ENCODE data around the gene TRPM2. TPM values are rescaled to one million over a fixed set of nuclear protein-coding genes. Genes with fewer than 3 reads are reported as not detected.

The TRPM2 gene
- total RNA-seq, 3 donors from 2014 or later: 1.5 to 10.3 (median 7.2) TPM

- intact Hi-C loops (cut with DNase I, micrococcal nuclease): no loop called here
- no peak overlapping the region for H3K4me3 ChIP-seq
- H3K4me1 ChIP-seq (ENCODE audit: low read depth): no peaks in the 10 kb centered on the region
- H3K36me3 ChIP-seq (ENCODE audit: low read depth): no peaks in the 10 kb centered on the region
- ATAC-seq: no peak
- peaks cover 20% of the 10 kb centered on the region for H3K9me3 ChIP-seq
- no peak for DNase-seq
- TF ChIP-seq, protein P1, sequence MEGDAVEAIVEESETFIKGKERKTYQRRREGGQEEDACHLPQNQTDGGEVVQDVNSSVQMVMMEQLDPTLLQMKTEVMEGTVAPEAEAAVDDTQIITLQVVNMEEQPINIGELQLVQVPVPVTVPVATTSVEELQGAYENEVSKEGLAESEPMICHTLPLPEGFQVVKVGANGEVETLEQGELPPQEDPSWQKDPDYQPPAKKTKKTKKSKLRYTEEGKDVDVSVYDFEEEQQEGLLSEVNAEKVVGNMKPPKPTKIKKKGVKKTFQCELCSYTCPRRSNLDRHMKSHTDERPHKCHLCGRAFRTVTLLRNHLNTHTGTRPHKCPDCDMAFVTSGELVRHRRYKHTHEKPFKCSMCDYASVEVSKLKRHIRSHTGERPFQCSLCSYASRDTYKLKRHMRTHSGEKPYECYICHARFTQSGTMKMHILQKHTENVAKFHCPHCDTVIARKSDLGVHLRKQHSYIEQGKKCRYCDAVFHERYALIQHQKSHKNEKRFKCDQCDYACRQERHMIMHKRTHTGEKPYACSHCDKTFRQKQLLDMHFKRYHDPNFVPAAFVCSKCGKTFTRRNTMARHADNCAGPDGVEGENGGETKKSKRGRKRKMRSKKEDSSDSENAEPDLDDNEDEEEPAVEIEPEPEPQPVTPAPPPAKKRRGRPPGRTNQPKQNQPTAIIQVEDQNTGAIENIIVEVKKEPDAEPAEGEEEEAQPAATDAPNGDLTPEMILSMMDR (IDR thresholded peaks at IDR 0.05): no peak
Observed at GRCh38 chr21:44381874-44382273, 28.5 kb downstream of the TRPM2 start.

GRCh38 chr21:44382536-44382935 is 29.1 kb downstream of the TRPM2 start:
- peaks cover 20% of the 10 kb centered on the region for H3K9me3 ChIP-seq
- ATAC-seq (no peak), DNase-seq (peak in 1 of 3 donors; percentile 0)
- H3K4me1 ChIP-seq (ENCODE audit: low read depth): no peaks in the 10 kb centered on the region
- intact Hi-C loops (cut with DNase I, micrococcal nuclease): no loop called here
- no peaks in the 10 kb centered on the region for H3K36me3 ChIP-seq (ENCODE audit: low read depth)
- H3K4me3 ChIP-seq: no peak overlapping the region
- TF ChIP-seq, protein P1 (IDR thresholded peaks at IDR 0.05): no peak

DNA sequence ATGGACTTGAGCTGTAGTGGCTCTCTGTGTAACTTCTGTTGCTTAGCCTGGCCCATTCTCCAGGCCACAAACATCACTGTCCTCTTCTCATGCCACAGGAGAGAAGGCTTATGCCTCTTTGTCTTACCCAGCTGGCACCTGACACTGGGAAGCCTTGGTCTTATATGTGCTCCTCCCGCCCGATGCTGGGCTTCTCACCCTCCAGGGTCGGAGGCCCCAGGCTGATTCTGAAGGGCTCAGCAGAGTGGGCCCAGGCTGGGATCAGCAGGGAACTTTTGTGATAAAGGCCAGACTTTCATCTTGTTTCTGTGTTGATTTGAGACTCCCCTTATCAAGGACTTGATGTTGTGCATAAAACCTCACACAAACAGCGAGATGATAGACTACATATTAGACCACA is 29.8 kb downstream of the TRPM2 start:
- TF ChIP-seq, protein P1 (IDR thresholded peaks at IDR 0.05): no peak
- intact Hi-C loops (cut with DNase I, micrococcal nuclease): no loop called here

DNA sequence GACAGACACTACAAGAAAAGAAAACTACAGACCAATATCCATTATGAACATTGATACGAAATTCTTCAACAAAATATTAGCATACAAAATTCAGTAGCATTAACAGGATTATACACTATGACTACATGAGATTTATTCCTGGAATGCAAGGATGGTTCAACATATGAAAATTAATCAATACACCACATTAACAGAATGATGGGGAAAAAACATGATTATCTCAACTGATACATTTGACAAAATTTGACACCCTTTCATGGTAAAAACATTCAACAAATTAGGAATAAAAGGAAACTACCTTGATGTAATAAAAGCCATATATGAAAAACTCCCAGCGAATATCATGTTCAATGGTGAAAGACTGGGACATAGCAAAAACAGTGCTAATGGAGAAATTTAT is 31.5 kb downstream of the TRPM2 start:
- Histone ChIP-seq H3K4me3 (no peak overlapping the region), H3K4me1 (ENCODE audit: low read depth) (no peaks in the 10 kb centered on the region), H3K36me3 (ENCODE audit: low read depth) (no peaks in the 10 kb centered on the region), H3K9me3 (peaks cover 20% of the 10 kb centered on the region)
- intact Hi-C loops (cut with DNase I, micrococcal nuclease): no loop called here
- TF ChIP-seq, protein P1 (IDR thresholded peaks at IDR 0.05): no peak
- ATAC-seq (no peak), DNase-seq (no peak)

More for the DNA sequence above, 29.8 kb downstream of the TRPM2 start:
- H3K4me3 ChIP-seq: no peak overlapping the region
- DNase-seq (peak in 1 of 3 donors; percentile 2), ATAC-seq (no peak)
- peaks cover 20% of the 10 kb centered on the region for H3K9me3 ChIP-seq
- no peaks in the 10 kb centered on the region for H3K36me3 ChIP-seq (ENCODE audit: low read depth)
- H3K4me1 ChIP-seq (ENCODE audit: low read depth): no peaks in the 10 kb centered on the region

DNA sequence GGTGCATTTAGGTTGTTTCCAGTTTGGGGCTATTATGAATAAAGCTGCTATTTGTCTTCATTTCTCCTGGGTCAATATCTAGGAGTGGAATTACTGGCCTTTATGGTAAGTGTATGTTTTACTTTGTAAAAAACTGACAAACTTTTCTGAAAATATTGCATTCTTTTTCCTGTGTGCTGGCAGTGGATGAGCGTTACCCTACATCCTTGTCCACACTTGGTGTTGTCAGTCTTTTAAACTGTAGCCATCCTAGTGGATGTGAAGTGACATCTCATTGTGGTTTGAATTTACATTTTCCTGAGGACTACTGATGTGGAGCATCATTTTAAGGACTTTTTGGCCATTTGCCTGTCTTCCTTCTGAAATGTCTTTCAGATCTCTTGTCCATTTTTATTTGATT is 35.9 kb downstream of the TRPM2 start:
- DNase-seq: no peak
- Histone ChIP-seq H3K36me3 (ENCODE audit: low read depth) (no peaks in the 10 kb centered on the region), H3K4me3 (no peak overlapping the region), H3K4me1 (ENCODE audit: low read depth) (no peaks in the 10 kb centered on the region), H3K9me3 (peaks cover 17% of the 10 kb centered on the region)
- ATAC-seq: no peak
- TF ChIP-seq, protein P1 (IDR thresholded peaks at IDR 0.05): no peak
- intact Hi-C loops (cut with DNase I, micrococcal nuclease): no loop called here

DNA sequence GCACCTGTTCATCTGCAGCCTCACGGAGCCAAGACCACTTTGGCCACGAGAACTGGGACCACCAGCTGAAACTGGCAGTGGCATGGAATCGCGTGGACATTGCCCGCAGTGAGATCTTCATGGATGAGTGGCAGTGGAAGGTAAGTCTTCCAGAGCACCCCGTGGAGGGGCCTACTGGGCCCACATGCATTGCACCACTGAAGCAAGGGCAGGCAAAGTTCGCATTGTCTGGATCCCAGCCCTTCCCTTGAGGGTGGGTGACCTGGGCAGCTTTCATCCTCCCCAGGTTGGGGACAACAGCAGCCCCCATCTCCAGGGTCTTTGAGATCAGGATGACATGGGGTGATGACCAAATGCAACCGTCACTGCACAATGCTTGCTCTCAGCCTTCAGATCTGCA is 37.5 kb downstream of the TRPM2 start:
- Histone ChIP-seq H3K4me3 (no peak overlapping the region), H3K4me1 (ENCODE audit: low read depth) (no peaks in the 10 kb centered on the region), H3K9me3 (peaks cover 1% of the 10 kb centered on the region), H3K36me3 (ENCODE audit: low read depth) (no peaks in the 10 kb centered on the region)
- ATAC-seq (no peak), DNase-seq (no peak)
- intact Hi-C loops (cut with DNase I, micrococcal nuclease): no loop called here
- TF ChIP-seq, protein P1 (IDR thresholded peaks at IDR 0.05): no peak

Data from mucosa of descending colon (tissue), 3 donors.